Choroid plexus epithelial cell (primary cell): Measurements from ENCODE around the gene NVL.
"Not testable (repeated sequence)": the region's sequence is repeated elsewhere in the genome, so short reads cannot be mapped to it uniquely, and the experiment has no call there.

Experiments
- DNase-seq: peaks from one replicate; pipeline ENCODE4 v3.0.0-alpha.2; 2010; ENCODE audit warnings: low read depth
- H3K4me3 ChIP-seq: 2 replicates; pipeline ENCODE4 v1.5.1; 2011; ENCODE audit warnings: low read depth, mild to moderate bottlenecking, control low read depth, low read length, moderate library complexity
- CTCF ChIP-seq: conservative IDR thresholded peaks from 2 replicates; pipeline ENCODE4 v1.5.1; 2011; ENCODE audit warnings: low read depth, mild to moderate bottlenecking, control low read depth, inconsistent platforms, low read length, moderate library complexity

The NVL gene

GRCh38 chr1:224359207-224359606 is 29.2 kb upstream of the NVL start:
- DNase-seq: no peak
- TF ChIP-seq CTCF: no peak
- H3K4me3 ChIP-seq: no peak overlapping the region

- peak overlapping the region; percentile 6 for H3K4me3 ChIP-seq
- no peak for DNase-seq
- no peak for TF ChIP-seq CTCF
These were observed 28.3 kb upstream of the NVL start for GRCh38 chr1:224358237-224358636.

- peak overlapping the region; percentile 93 for H3K4me3 ChIP-seq
- peak; percentile 78 for DNase-seq
- no peak for TF ChIP-seq CTCF
These were observed 27.7 kb upstream of the NVL start for GRCh38 chr1:224357626-224358124.

- TF ChIP-seq CTCF: no peak
- DNase-seq: peak; percentile 97
- H3K4me3 ChIP-seq: peak within 1 kb of the TSS; percentile 93
These were observed 27.0 kb upstream of the NVL start, which contains the start of gene CNIH4 for GRCh38 chr1:224356685-224357625. TSS of gene CNIH4 (plus strand) at chr1:224356879. CDS start at chr1:224356925, 46 bp downstream.

GRCh38 chr1:224353975-224354925 is 24.3 kb upstream of the NVL start:
- DNase-seq: no peak
- no peak for TF ChIP-seq CTCF

GRCh38 chr1:224352436-224353085 is 22.6 kb upstream of the NVL start:
- not testable (repeated sequence) for H3K4me3 ChIP-seq, DNase-seq

More at GRCh38 chr1:224353975-224354925, 24.3 kb upstream of the NVL start:
- no peak overlapping the region for H3K4me3 ChIP-seq

- not testable (repeated sequence) for H3K4me3 ChIP-seq
These were observed 19.7 kb upstream of the NVL start for GRCh38 chr1:224349716-224350115.

More at GRCh38 chr1:224349716-224350115, 19.7 kb upstream of the NVL start:
- DNase-seq: not testable (repeated sequence)
